GM12873 (cell line): Measurements from ENCODE around the gene DRD3.

Source experiments
- CTCF ChIP-seq: IDR thresholded peaks from 2 replicates; pipeline ENCODE4 v1.5.1; 2012; ENCODE audit warnings: low read depth, mild to moderate bottlenecking, moderate library complexity, low read length, control low read depth; ENCODE audit not compliant: insufficient read depth; ENCODE audit errors: missing control alignments

DRD3 gene

GRCh38 chr3:114139836-114140235, 39.0 kb downstream of the DRD3 start:
- no peak for TF ChIP-seq CTCF

- TF ChIP-seq CTCF: no peak
These were observed 44.9 kb downstream of the DRD3 start for GRCh38 chr3:114133947-114134346.

GRCh38 chr3:114132500-114132899, 46.4 kb downstream of the DRD3 start:
- no peak for TF ChIP-seq CTCF

GRCh38 chr3:114128826-114129225, 50.0 kb downstream of the DRD3 start:
- TF ChIP-seq CTCF: no peak

GRCh38 chr3:114128231-114128630, 50.6 kb downstream of the DRD3 start:
- TF ChIP-seq CTCF: no peak

GRCh38 chr3:114127517-114127916, 51.3 kb downstream of the DRD3 start:
- TF ChIP-seq CTCF: no peak

GRCh38 chr3:114126461-114126860, 52.4 kb downstream of the DRD3 start:
- TF ChIP-seq CTCF: no peak

- TF ChIP-seq CTCF: no peak
These were observed 56.7 kb downstream of the DRD3 start for GRCh38 chr3:114122027-114122709.
